Nucleus accumbens (tissue), 56 donors: Measurements from ENCODE around the gene CCNF.

Experiments used
- DNase-seq, 56 donors: peaks; one replicate each; lab custom pipeline; 2025; lab: John Stamatoyannopoulos, UW

CCNF gene

GRCh38 chr16:2483939-2484897 lies 55.0 kb downstream of the CCNF start:
- no peak for DNase-seq

- DNase-seq: no peak
Observed at GRCh38 chr16:2484898-2485508, 55.8 kb downstream of the CCNF start.

GRCh38 chr16:2485811-2486507 lies 56.7 kb downstream of the CCNF start:
- no peak for DNase-seq

- peak in 28 of 56 donors; percentile 11 to 68 (median 35) for DNase-seq
Observed at GRCh38 chr16:2486645-2487516, 57.6 kb downstream of the CCNF start.

GRCh38 chr16:2487517-2487842 lies 58.2 kb downstream of the CCNF start:
- no peak for DNase-seq

- no peak for DNase-seq
Observed at GRCh38 chr16:2487903-2488531, 58.8 kb downstream of the CCNF start.

GRCh38 chr16:2489581-2489980 lies 60.3 kb downstream of the CCNF start:
- DNase-seq: no peak

GRCh38 chr16:2490190-2491105 lies 61.2 kb downstream of the CCNF start:
- peak in 3 of 56 donors; percentile 15 to 50 (median 31) for DNase-seq

GRCh38 chr16:2492292-2492691 lies 63.0 kb downstream of the CCNF start:
- DNase-seq: no peak

GRCh38 chr16:2493605-2494004 lies 64.4 kb downstream of the CCNF start:
- no peak for DNase-seq

- DNase-seq: no peak
Observed at GRCh38 chr16:2494616-2495015, 65.4 kb downstream of the CCNF start.

GRCh38 chr16:2495041-2495440 lies 65.8 kb downstream of the CCNF start:
- DNase-seq: no peak

- DNase-seq: no peak
Observed at GRCh38 chr16:2496223-2497115, 67.2 kb downstream of the CCNF start.

GRCh38 chr16:2497116-2497630 lies 67.9 kb downstream of the CCNF start:
- peak in 1 of 56 donors; percentile 33 for DNase-seq

- no peak for DNase-seq
Observed at GRCh38 chr16:2497695-2498484, 68.6 kb downstream of the CCNF start.

GRCh38 chr16:2498531-2499253 lies 69.4 kb downstream of the CCNF start:
- DNase-seq: no peak
